ENCODE results near the gene FBXO27.

GRCh38 chr19:38979812-38980211 is 52.5 kb downstream of the FBXO27 start:
- TF ChIP-seq POLR2AphosphoS5 (IDR thresholded peaks at IDR 0.05; ENCODE audit: low read depth, low read length) (no peak), POLR2A (IDR thresholded peaks at IDR 0.05; ENCODE audit: low read depth, low read length) (no peak), TAF1 (IDR thresholded peaks at IDR 0.05; ENCODE audit: borderline replicate concordance, low read depth, low read length) (no peak)

All from GM12892 (cell line).